Liver (tissue), 3 donors: ENCODE results near the gene C1orf21.

Experiments used
- ATF3 ChIP-seq: IDR thresholded peaks from 2 replicates; pipeline ENCODE4 v1.6.1; 2016; ENCODE audit warnings: antibody characterized with exemption
- CTCF ChIP-seq: fragments of 150-350 bp; IDR thresholded peaks from 2 replicates; pipeline ENCODE4 v1.5.1; 2017; ENCODE audit warnings: improper control_type of control experiment, low read depth, low read length; ENCODE audit not compliant: missing input control
- EGR1 ChIP-seq, 2 donors: IDR thresholded peaks; 2 replicates each; pipeline ENCODE4 v1.6.1; 2016 to 2018; ENCODE audit warnings: antibody characterized with exemption in 2 of 2, low read depth in 2 of 2
- FOXA1 ChIP-seq: IDR thresholded peaks from 2 replicates; pipeline ENCODE4 v1.6.1; 2016; ENCODE audit warnings: antibody characterized with exemption
- GABPA ChIP-seq, 2 donors: IDR thresholded peaks in 1 of 2; conservative IDR thresholded peaks in 1 of 2; 2 replicates each; pipeline ENCODE4 v1.6.1; 2016; ENCODE audit warnings: antibody characterized with exemption in 2 of 2, mild to moderate bottlenecking in 1 of 2, moderate library complexity in 1 of 2
- HNF4A ChIP-seq, 2 donors: conservative IDR thresholded peaks; 2 replicates each; pipeline ENCODE4 v1.6.1; 2016; ENCODE audit warnings: antibody characterized with exemption in 2 of 2, mild to moderate bottlenecking in 2 of 2
- JUND ChIP-seq, 2 donors: IDR thresholded peaks; 2 replicates each; pipeline ENCODE4 v1.6.1; 2016; ENCODE audit warnings: antibody characterized with exemption in 2 of 2
- MAX ChIP-seq: IDR thresholded peaks from 2 replicates; pipeline ENCODE4 v1.6.1; 2016; ENCODE audit warnings: antibody characterized with exemption
- RAD21 ChIP-seq, 2 donors: IDR thresholded peaks; 2 replicates each; pipeline ENCODE4 v1.6.1; 2016; ENCODE audit warnings: antibody characterized with exemption in 2 of 2, mild to moderate bottlenecking in 2 of 2
- REST ChIP-seq: IDR thresholded peaks from 2 replicates; pipeline ENCODE4 v1.6.1; 2016; ENCODE audit warnings: antibody characterized with exemption, mild to moderate bottlenecking
- TAF1 ChIP-seq: conservative IDR thresholded peaks from 2 replicates; pipeline ENCODE4 v1.6.1; 2016; ENCODE audit warnings: antibody characterized with exemption, mild to moderate bottlenecking
- YY1 ChIP-seq: IDR thresholded peaks from 2 replicates; pipeline ENCODE4 v1.6.1; 2016; ENCODE audit warnings: antibody characterized with exemption, mild to moderate bottlenecking
- donor health status: healthy.
- donor health status: healthy.

GRCh38 chr1:184472136-184472535, 85.3 kb downstream of the C1orf21 start:
- TF ChIP-seq CTCF (no peak), ATF3 (no peak), YY1 (no peak), MAX (no peak), RAD21 (IDR thresholded peaks at IDR 0.05) (no peak), GABPA (IDR thresholded peaks at IDR 0.05 in 1 of 2, conservative IDR thresholded peaks at IDR 0.05 in 1 of 2) (no peak), EGR1 (IDR thresholded peaks at IDR 0.05; ENCODE audit: low read depth in 2 of 2) (no peak), REST (no peak), FOXA1 (no peak), TAF1 (no peak), JUND (IDR thresholded peaks at IDR 0.05) (no peak), HNF4A (conservative IDR thresholded peaks at IDR 0.05) (no peak)
